ENCODE data around the gene GRIK4. TPM values are rescaled to one million over a fixed set of nuclear protein-coding genes. Genes with fewer than 3 reads are reported as not detected.

GRIK4 gene
- total RNA-seq, 1 experiment from 2014 or later, result not detected

- Histone ChIP-seq H3K27me3 (ENCODE audit: insufficient read depth, low read depth) (peaks cover 81% of the 10 kb centered on the region), H3K9me2 (ENCODE audit: insufficient read depth) (no peaks in the 10 kb centered on the region), H3K4me2 (no peak overlapping the region), H3F3A (ENCODE audit: insufficient read depth, low read depth) (no peaks in the 10 kb centered on the region; the same call in 1 of the 2 replicates), H3K9me3 (ENCODE audit: insufficient read depth, low read depth) (no peaks in the 10 kb centered on the region), H3K4me1 (replicated peaks; ENCODE audit: insufficient read depth) (peaks cover 13% of the 10 kb centered on the region; the same call in 1 of the 2 replicates), H3K36me3 (ENCODE audit: low read depth) (no peaks in the 10 kb centered on the region), H3K27ac (no peak overlapping the region), H2AFZ (no peak overlapping the region), H3K4me3 (no peak overlapping the region), H4K20me1 (ENCODE audit: insufficient read depth) (no peaks in the 10 kb centered on the region), H3K79me2 (ENCODE audit: low read depth) (no peaks in the 10 kb centered on the region)
- intact Hi-C loops (cut with micrococcal nuclease; ENCODE audit: unreplicated experiment), result no loop called here
- no peak for DNase-seq
- no TSS peak for BruUV-seq (replicated peaks)
- CTCF ChIA-PET, result no interaction called here
- TF ChIP-seq EZH2 (IDR thresholded peaks at IDR 0.05; ENCODE audit: low read depth) (no peak), CTCF (conservative IDR thresholded peaks at IDR 0.05) (no peak)
- POLR2A ChIA-PET (ENCODE audit: unreplicated experiment), result no interaction called here
Measured at GRCh38 chr11:120712014-120712413, 200.5 kb downstream of the GRIK4 start.

GRCh38 chr11:120712881-120713280 lies 201.3 kb downstream of the GRIK4 start:
- intact Hi-C loops (cut with micrococcal nuclease; ENCODE audit: unreplicated experiment), result no loop called here
- H3K27ac ChIP-seq, result no peak overlapping the region
- H3K4me2 ChIP-seq, result no peak overlapping the region
- no peaks in the 10 kb centered on the region; the same call in 1 of the 2 replicates for H3F3A ChIP-seq (ENCODE audit: insufficient read depth, low read depth)
- no TSS peak for BruUV-seq (replicated peaks)
- no peaks in the 10 kb centered on the region for H4K20me1 ChIP-seq (ENCODE audit: insufficient read depth)
- CTCF ChIA-PET, result no interaction called here
- peaks cover 13% of the 10 kb centered on the region; the same call in 1 of the 2 replicates for H3K4me1 ChIP-seq (replicated peaks; ENCODE audit: insufficient read depth)
- POLR2A ChIA-PET (ENCODE audit: unreplicated experiment), result no interaction called here
- H3K9me3 ChIP-seq (ENCODE audit: insufficient read depth, low read depth), result no peaks in the 10 kb centered on the region
- H3K27me3 ChIP-seq (ENCODE audit: insufficient read depth, low read depth), result peaks cover 81% of the 10 kb centered on the region
- H3K4me3 ChIP-seq, result no peak overlapping the region
- H2AFZ ChIP-seq, result no peak overlapping the region
- no peaks in the 10 kb centered on the region for H3K9me2 ChIP-seq (ENCODE audit: insufficient read depth)
- H3K36me3 ChIP-seq (ENCODE audit: low read depth), result no peaks in the 10 kb centered on the region
- TF ChIP-seq EZH2 (IDR thresholded peaks at IDR 0.05; ENCODE audit: low read depth), result no peak
- no peak for TF ChIP-seq CTCF (conservative IDR thresholded peaks at IDR 0.05)
- H3K79me2 ChIP-seq (ENCODE audit: low read depth), result no peaks in the 10 kb centered on the region
- no peak for DNase-seq

- Histone ChIP-seq H3K9me3 (ENCODE audit: insufficient read depth, low read depth) (no peaks in the 10 kb centered on the region), H2AFZ (no peak overlapping the region), H3K79me2 (ENCODE audit: low read depth) (no peaks in the 10 kb centered on the region), H3K4me2 (no peak overlapping the region), H3K9me2 (ENCODE audit: insufficient read depth) (no peaks in the 10 kb centered on the region), H3K36me3 (ENCODE audit: low read depth) (no peaks in the 10 kb centered on the region), H3K4me3 (no peak overlapping the region), H4K20me1 (ENCODE audit: insufficient read depth) (no peaks in the 10 kb centered on the region), H3K27me3 (ENCODE audit: insufficient read depth, low read depth) (peaks cover 81% of the 10 kb centered on the region), H3K27ac (no peak overlapping the region), H3F3A (ENCODE audit: insufficient read depth, low read depth) (no peaks in the 10 kb centered on the region; the same call in 1 of the 2 replicates), H3K4me1 (replicated peaks; ENCODE audit: insufficient read depth) (peaks cover 13% of the 10 kb centered on the region; the same call in 1 of the 2 replicates)
- POLR2A ChIA-PET (ENCODE audit: unreplicated experiment), result no interaction called here
- DNase-seq, result no peak
- CTCF ChIA-PET, result no interaction called here
- no TSS peak for BruUV-seq (replicated peaks)
- intact Hi-C loops (cut with micrococcal nuclease; ENCODE audit: unreplicated experiment), result no loop called here
- TF ChIP-seq CTCF (conservative IDR thresholded peaks at IDR 0.05) (no peak), EZH2 (IDR thresholded peaks at IDR 0.05; ENCODE audit: low read depth) (no peak)
Measured at GRCh38 chr11:120713296-120713695, 201.7 kb downstream of the GRIK4 start.
